OCI-LY1 (cell line): ENCODE measurements around the gene PCDH15.

Experiments
- CTCF ChIP-seq: fragments of 200-600 bp; sonication (generic), shearing (Covaris generic); IDR thresholded peaks from 2 replicates; pipeline ENCODE4 v1.5.1; 2017; ENCODE audit warnings: mild to moderate bottlenecking, antibody characterized with exemption, low read length, moderate library complexity, mixed read lengths
- EZH2 ChIP-seq: fragments of 200-600 bp; sonication (generic), shearing (Covaris generic); IDR thresholded peaks from 2 replicates; pipeline ENCODE4 v1.8.0; 2017; ENCODE audit warnings: borderline replicate concordance, mixed run types, mild to moderate bottlenecking, antibody characterized with exemption, low read length, moderate library complexity, mixed read lengths

DNA sequence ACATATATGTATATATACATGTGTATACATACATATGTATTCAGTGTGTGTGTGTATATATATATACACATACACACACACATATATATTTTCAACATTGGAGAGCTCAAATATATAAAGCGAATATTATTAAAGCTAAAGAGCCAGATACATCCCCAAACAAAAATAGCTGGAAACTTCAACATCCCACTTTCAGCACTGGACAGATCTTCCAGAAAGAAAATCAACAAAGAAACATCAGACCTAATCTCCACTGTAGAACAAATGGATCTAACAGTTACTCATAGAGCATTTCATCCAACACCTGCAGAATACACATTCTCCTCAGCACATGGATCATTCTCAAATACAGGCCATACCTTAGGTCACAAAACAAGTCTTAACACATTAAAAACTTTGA is 799.0 kb downstream of the PCDH15 start:
- TF ChIP-seq CTCF (no peak), EZH2 (no peak)
